GM12801 (cell line): ENCODE results near the gene RMND1.

Experiments
- CTCF ChIP-seq: IDR thresholded peaks from one replicate; pipeline ENCODE4 v1.5.1; 2011; ENCODE audit warnings: control low read depth; ENCODE audit not compliant: insufficient read length; ENCODE audit errors: extremely low read depth

The RMND1 gene

GRCh38 chr6:151440498-151440897 lies 11.4 kb downstream of the RMND1 start:
- TF ChIP-seq CTCF: no peak

GRCh38 chr6:151437401-151437800 lies 14.5 kb downstream of the RMND1 start:
- TF ChIP-seq CTCF: no peak

DNA sequence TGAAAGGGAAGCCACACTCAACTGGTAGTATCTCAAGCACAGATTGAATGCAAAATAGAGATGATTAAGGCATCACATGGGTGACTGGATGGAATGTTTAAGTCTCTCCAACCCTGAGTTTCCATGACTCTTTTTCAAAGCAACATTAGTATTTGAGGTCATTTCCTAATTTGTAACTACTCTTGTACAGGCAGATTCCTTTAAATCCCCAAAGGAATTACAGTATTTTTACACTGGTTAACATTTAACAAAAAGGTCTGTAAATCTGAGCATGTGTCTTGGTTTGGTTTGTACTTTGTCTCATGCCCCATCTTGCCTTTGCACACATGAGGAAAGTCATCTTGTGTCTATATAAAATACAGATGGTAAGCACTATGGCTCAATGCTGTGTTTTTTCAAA lies 15.1 kb downstream of the RMND1 start:
- TF ChIP-seq CTCF: no peak

DNA sequence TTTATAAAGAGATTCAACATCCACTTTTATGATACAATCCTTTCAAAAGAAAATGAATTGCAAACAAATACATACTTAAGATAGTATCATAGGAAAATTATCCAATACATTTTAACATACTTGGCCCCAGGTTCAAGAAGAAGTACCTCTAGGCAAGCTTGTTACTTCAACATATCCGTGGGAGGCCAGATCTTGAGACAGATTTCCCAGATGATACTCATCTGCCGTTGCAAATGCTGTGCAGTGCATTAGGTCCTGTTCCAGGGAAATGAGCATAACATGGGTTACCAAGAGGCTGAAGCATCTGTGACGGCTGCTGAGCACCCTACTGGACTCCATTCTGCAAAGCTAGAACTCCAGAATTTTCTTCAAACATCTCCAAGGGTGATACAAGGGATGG lies 15.6 kb downstream of the RMND1 start:
- TF ChIP-seq CTCF: no peak

GRCh38 chr6:151434369-151434768 lies 17.6 kb downstream of the RMND1 start:
- TF ChIP-seq CTCF: no peak

- TF ChIP-seq CTCF: no peak
Measured at GRCh38 chr6:151432651-151433050, 19.3 kb downstream of the RMND1 start.

DNA sequence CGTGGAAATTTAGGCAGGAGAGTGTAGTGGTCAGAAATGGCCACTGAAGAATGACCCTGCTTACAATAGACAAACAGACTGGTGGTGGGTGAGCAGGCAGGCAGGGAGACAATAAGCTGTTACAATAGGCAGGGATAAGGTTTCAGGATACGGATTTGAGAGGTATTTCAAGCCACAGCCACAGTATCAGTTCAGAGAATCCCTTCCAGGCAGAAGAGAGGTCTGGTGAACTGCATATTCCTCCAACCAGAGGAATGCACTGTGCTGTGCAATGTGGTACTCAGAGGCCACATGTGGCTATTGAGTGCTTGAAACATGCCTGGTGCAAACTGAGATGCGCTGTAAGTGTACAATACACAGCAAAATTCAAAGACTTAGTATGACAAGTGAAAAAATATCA lies 20.6 kb downstream of the RMND1 start:
- TF ChIP-seq CTCF: no peak

DNA sequence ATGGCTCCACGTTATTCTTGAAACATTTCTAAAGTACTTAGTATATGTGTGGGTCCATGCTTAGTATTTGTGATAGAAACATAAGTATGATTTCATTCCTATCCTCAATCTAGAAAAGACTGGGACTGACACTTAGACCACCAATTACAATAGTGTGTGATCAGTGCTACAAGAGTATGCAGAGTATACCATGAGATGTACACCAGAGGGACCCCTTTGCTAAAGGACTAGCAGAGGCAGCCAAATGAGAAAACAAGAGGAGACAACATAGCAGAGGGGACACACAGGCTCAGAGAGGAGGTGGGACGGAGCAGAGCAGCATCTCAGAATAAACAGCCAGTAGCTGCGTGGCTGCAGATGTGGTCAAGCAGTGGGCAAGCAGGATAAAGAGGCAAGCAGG lies 21.0 kb downstream of the RMND1 start:
- TF ChIP-seq CTCF: no peak
